Gastroesophageal sphincter (tissue), 4 donors: ENCODE measurements around the gene FOXK2. TPM values are rescaled to one million over a fixed set of nuclear protein-coding genes. Genes with fewer than 3 reads are reported as not detected.
A peak's percentile ranks its signal among the peaks of the same experiment; 100 is the strongest.

Experiments
- ATAC-seq: fragments of 150-250 bp; one replicate; pipeline ENCODE4 v1.9.1; 2016; ENCODE audit warnings: mild to moderate bottlenecking, moderate library complexity
- H3K27ac ChIP-seq, 4 donors: fragments of 200-600 bp; sonication (generic) in 3 of 4; 1 replicate in 3 of 4; 2 replicates in 1 of 4; pipeline ENCODE4 v1.5.1; 2016 to 2019
- H3K27me3 ChIP-seq: fragments of 200-600 bp; sonication (generic); one replicate; pipeline ENCODE4 v1.5.1; 2019
- H3K36me3 ChIP-seq, 2 donors: fragments of 200-600 bp; sonication (generic); one replicate each; pipeline ENCODE4 v1.5.1; 2019; ENCODE audit warnings: control low read depth in 1 of 2
- H3K4me1 ChIP-seq, 3 donors: fragments of 200-600 bp; sonication (generic); 1 replicate in 2 of 3; 2 replicates in 1 of 3; pipeline ENCODE4 v1.5.1; 2016 to 2019; ENCODE audit warnings: control low read depth in 2 of 3
- H3K4me3 ChIP-seq, 2 donors: fragments of 200-600 bp; sonication (generic); one replicate each; pipeline ENCODE4 v1.5.1; 2019; ENCODE audit warnings: mild to moderate bottlenecking in 1 of 2, moderate library complexity in 1 of 2
- H3K9me3 ChIP-seq, 3 donors: fragments of 200-600 bp; sonication (generic); one replicate each; pipeline ENCODE4 v1.5.1; 2017 to 2019; ENCODE audit warnings: control low read depth in 2 of 3
- CTCF ChIP-seq, 4 experiments: fragments of 200-600 bp in 2 of 4; fragments of 450-650 bp in 2 of 4; sonication (generic) in 1 of 4; IDR thresholded peaks; one replicate each; pipeline ENCODE4 v1.5.1; 2017 to 2019; ENCODE audit warnings: antibody characterized with exemption in 4 of 4, mild to moderate bottlenecking in 2 of 4, moderate library complexity in 2 of 4
- EP300 ChIP-seq: sonication (generic); formaldehyde crosslinking; IDR thresholded peaks from one replicate; pipeline ENCODE4 v1.6.1; 2017; ENCODE audit warnings: antibody characterized with exemption, mild to moderate bottlenecking
- POLR2A ChIP-seq, 2 donors: fragments of 450-650 bp; IDR thresholded peaks; one replicate each; pipeline ENCODE4 v1.6.1; 2017; ENCODE audit warnings: antibody characterized with exemption in 2 of 2, mild to moderate bottlenecking in 2 of 2, moderate library complexity in 1 of 2
- POLR2AphosphoS5 ChIP-seq: sonication (generic); formaldehyde crosslinking; IDR thresholded peaks from one replicate; pipeline ENCODE4 v1.6.1; 2017; ENCODE audit warnings: antibody characterized with exemption
- WGBS, 2 donors: methylation state at CpG; one replicate each; pipeline ENCODE4 v1.1.5; 2018; ENCODE audit warnings: low coverage in 1 of 2; 5-methylcytosine and 5-hydroxymethylcytosine counted together
- total RNA-seq, 4 donors: library from RNA; depleted of rRNA; stranded (reverse); fragments of >200 nt; gene quantifications; one replicate each; pipeline ENCODE4 v1.1.0, GENCODE V29; 2016

FOXK2 gene
- total RNA-seq, 4 donors from 2014 or later: 35.1 to 63.4 (median 52.6) TPM

GRCh38 chr17:82524540-82524939, 5.0 kb downstream of the FOXK2 start:
- no peak for ATAC-seq

GRCh38 chr17:82525712-82526111, 6.2 kb downstream of the FOXK2 start:
- peaks cover 5 to 98% (median 51%) of the 10 kb centered on the region in 3 donors for H3K4me1 ChIP-seq
- TF ChIP-seq EP300: no peak
- TF ChIP-seq POLR2AphosphoS5: no peak
- TF ChIP-seq POLR2A (IDR thresholded peaks at IDR 0.05): no peak
- no peak for TF ChIP-seq CTCF (IDR thresholded peaks at IDR 0.05)
- H3K27me3 ChIP-seq: no peaks in the 10 kb centered on the region
- ATAC-seq: no peak
- no peaks in the 10 kb centered on the region for H3K9me3 ChIP-seq
- H3K4me3 ChIP-seq: no peak overlapping the region
- H3K27ac ChIP-seq: peak overlapping the region in 3 of 4 donors; percentile 38 to 83 (median 78)
- H3K36me3 ChIP-seq: no peaks in the 10 kb centered on the region
- 9 to 15% methylated on average over 4 of the region's 4 CpGs for WGBS, 2 donors

More at GRCh38 chr17:82524540-82524939, 5.0 kb downstream of the FOXK2 start:
- no peak overlapping the region for H3K4me3 ChIP-seq
- 25% methylated on average over 2 of the region's 4 CpGs; no CpG with 5 or more reads in 1 of the 2 donors for WGBS, 2 donors
- H3K27ac ChIP-seq: peak overlapping the region in 2 of 4 donors; percentile 78 to 83
- TF ChIP-seq POLR2A (IDR thresholded peaks at IDR 0.05) (no peak), EP300 (no peak), CTCF (IDR thresholded peaks at IDR 0.05) (no peak), POLR2AphosphoS5 (no peak)
- no peaks in the 10 kb centered on the region for H3K27me3 ChIP-seq
- no peaks in the 10 kb centered on the region for H3K36me3 ChIP-seq
- no peaks in the 10 kb centered on the region for H3K9me3 ChIP-seq
- H3K4me1 ChIP-seq: peaks cover 5 to 91% (median 43%) of the 10 kb centered on the region in 3 donors

GRCh38 chr17:82527898-82528297, 8.4 kb downstream of the FOXK2 start:
- H3K27ac ChIP-seq: peak overlapping the region in 3 of 4 donors; percentile 20 to 83 (median 78)
- H3K36me3 ChIP-seq: no peaks in the 10 kb centered on the region
- ATAC-seq: no peak
- H3K27me3 ChIP-seq: no peaks in the 10 kb centered on the region
- peaks cover 11 to 97% (median 59%) of the 10 kb centered on the region in 3 donors for H3K4me1 ChIP-seq
- 52 to 74% methylated on average over 3 to 5 of the region's 8 CpGs for WGBS, 2 donors
- H3K9me3 ChIP-seq: no peaks in the 10 kb centered on the region
- TF ChIP-seq EP300 (no peak), POLR2A (IDR thresholded peaks at IDR 0.05) (no peak), CTCF (IDR thresholded peaks at IDR 0.05) (no peak), POLR2AphosphoS5 (no peak)
- no peak overlapping the region for H3K4me3 ChIP-seq

- H3K27ac ChIP-seq: peak overlapping the region; percentile 57 to 85 (median 80)
- TF ChIP-seq EP300 (no peak), POLR2AphosphoS5 (peak; percentile 52), CTCF (IDR thresholded peaks at IDR 0.05) (peak in 3 of 4 experiments; percentile 40 to 53 (median 50))
- H3K36me3 ChIP-seq: no peaks in the 10 kb centered on the region
- ATAC-seq: peak; percentile 83
- H3K9me3 ChIP-seq: no peaks in the 10 kb centered on the region
- no peak overlapping the region for H3K4me3 ChIP-seq
- WGBS, 2 donors: 14 to 37% methylated on average over 12 to 15 of the region's 17 CpGs
- H3K4me1 ChIP-seq: peaks cover 11 to 97% (median 57%) of the 10 kb centered on the region in 3 donors
- no peaks in the 10 kb centered on the region for H3K27me3 ChIP-seq
These were observed 9.1 kb downstream of the FOXK2 start for GRCh38 chr17:82528484-82529265.

- H3K36me3 ChIP-seq: no peaks in the 10 kb centered on the region
- H3K27ac ChIP-seq: peak overlapping the region in 3 of 4 donors; percentile 77 to 83 (median 78)
- H3K27me3 ChIP-seq: no peaks in the 10 kb centered on the region
- H3K4me3 ChIP-seq: no peak overlapping the region
- 60 to 74% methylated on average over 6 to 8 of the region's 9 CpGs for WGBS, 2 donors
- TF ChIP-seq POLR2AphosphoS5 (no peak), POLR2A (IDR thresholded peaks at IDR 0.05) (no peak), EP300 (no peak), CTCF (IDR thresholded peaks at IDR 0.05) (no peak)
- ATAC-seq: no peak
- peaks cover 11 to 97% (median 51%) of the 10 kb centered on the region in 3 donors for H3K4me1 ChIP-seq
- no peaks in the 10 kb centered on the region for H3K9me3 ChIP-seq
These were observed 10.4 kb downstream of the FOXK2 start for GRCh38 chr17:82529914-82530300.
